Activated CD8-positive, alpha-beta memory T cell treated with anti-CD3 and anti-CD28 coated beads, Interleukin-2, amount 50 U/mL, for 24 hours (primary cell): ENCODE measurements around the gene SEC11A.

Experiments used
- DNase-seq: peaks from one replicate; pipeline ENCODE4 v3.0.0-alpha.2; 2020; ENCODE audit errors: extremely low read depth

Gene SEC11A

GRCh38 chr15:84681831-84682230, 34.1 kb downstream of the SEC11A start:
- DNase-seq = no peak

- no peak for DNase-seq
Measured at GRCh38 chr15:84671211-84671610, 44.7 kb downstream of the SEC11A start.

GRCh38 chr15:84669726-84670125, 46.2 kb downstream of the SEC11A start:
- peak; percentile 34 for DNase-seq

GRCh38 chr15:84668221-84668982, 47.5 kb downstream of the SEC11A start:
- no peak for DNase-seq

GRCh38 chr15:84666373-84666772, 49.6 kb downstream of the SEC11A start:
- no peak for DNase-seq

GRCh38 chr15:84661001-84661400, 54.9 kb downstream of the SEC11A start:
- no peak for DNase-seq

- no peak for DNase-seq
Measured at GRCh38 chr15:84659904-84660781, 55.8 kb downstream of the SEC11A start.

- no peak for DNase-seq
Measured at GRCh38 chr15:84658788-84659411, 57.0 kb downstream of the SEC11A start.

GRCh38 chr15:84658080-84658787, 57.7 kb downstream of the SEC11A start, which contains the start of gene NMB:
Gene NMB (minus strand): TSS chr15:84658199. CDS start chr15:84658152, 47 bp downstream.
- DNase-seq = peak; percentile 53

GRCh38 chr15:84657748-84658079, 58.2 kb downstream of the SEC11A start:
- no peak for DNase-seq

- no peak for DNase-seq
Measured at GRCh38 chr15:84656972-84657371, 59.0 kb downstream of the SEC11A start.

- peak; percentile 57 for DNase-seq
Measured at GRCh38 chr15:84654689-84655453, 61.1 kb downstream of the SEC11A start.

- peak; percentile 91 for DNase-seq
Measured at GRCh38 chr15:84653910-84654688, 61.8 kb downstream of the SEC11A start, which contains the start of gene WDR73. Gene WDR73 (minus strand): TSS chr15:84654283. CDS start chr15:84654274, 9 bp downstream.

GRCh38 chr15:84653584-84653909, 62.4 kb downstream of the SEC11A start:
- no peak for DNase-seq

- no peak for DNase-seq
Measured at GRCh38 chr15:84649706-84650105, 66.2 kb downstream of the SEC11A start.

GRCh38 chr15:84648539-84648938, 67.4 kb downstream of the SEC11A start:
- no peak for DNase-seq

- DNase-seq = no peak
Measured at GRCh38 chr15:84647726-84648125, 68.2 kb downstream of the SEC11A start.

- no peak for DNase-seq
Measured at GRCh38 chr15:84645997-84646396, 69.9 kb downstream of the SEC11A start.

- no peak for DNase-seq
Measured at GRCh38 chr15:84645496-84645895, 70.4 kb downstream of the SEC11A start.

- DNase-seq = no peak
Measured at GRCh38 chr15:84643838-84644237, 72.1 kb downstream of the SEC11A start.
